Measurements from ENCODE around the gene CNTNAP2.

The CNTNAP2 gene

DNA sequence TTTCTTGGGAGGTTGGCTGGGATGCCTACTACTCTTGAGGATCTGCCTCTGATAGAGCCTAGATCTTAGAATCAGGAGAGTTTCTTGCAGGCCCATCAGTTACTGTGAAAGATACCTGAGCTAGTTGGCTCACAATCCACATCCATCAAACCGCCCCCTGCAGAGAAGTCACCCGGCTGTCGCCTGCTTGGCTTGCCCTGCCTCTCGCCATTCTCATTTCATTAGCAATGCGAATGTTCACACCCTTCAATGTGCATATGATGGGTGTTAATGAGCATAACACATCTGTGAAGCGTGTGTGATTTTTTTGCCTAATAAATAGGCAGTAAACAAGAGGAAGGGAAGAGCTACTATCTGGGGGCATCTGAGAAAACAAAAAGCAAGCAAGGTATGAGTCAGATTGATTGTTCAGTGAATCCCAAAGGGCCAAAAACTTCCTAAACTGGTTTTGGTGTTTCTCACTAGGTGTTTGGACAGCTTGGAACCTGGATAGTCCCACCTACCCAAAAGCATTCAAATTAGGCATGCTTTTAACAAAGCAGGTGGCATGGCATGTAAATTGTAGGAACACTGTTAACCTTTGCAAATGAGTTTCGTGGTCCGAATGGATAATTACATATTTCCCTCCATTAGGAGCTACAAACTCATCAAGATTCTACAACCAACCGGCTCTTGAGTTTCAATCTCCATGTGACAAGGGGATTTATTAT lies 2201.7 kb downstream of the CNTNAP2 start:
- TF ChIP-seq ZNF140 (tag by site-specific recombination; IDR thresholded peaks at IDR 0.05) (no peak), TRIM28 (IDR thresholded peaks at IDR 0.05; ENCODE audit: borderline replicate concordance, low read length) (peak; percentile 65; the same call in 1 of the 2 replicates), ZNF473 (tag by site-specific recombination; IDR thresholded peaks at IDR 0.05) (no peak), SP3 (tag by site-specific recombination; IDR thresholded peaks at IDR 0.05) (no peak), ZNF776 (tag by site-specific recombination; IDR thresholded peaks at IDR 0.05; ENCODE audit: borderline replicate concordance) (no peak), GLIS1 (tag by site-specific recombination; IDR thresholded peaks at IDR 0.05) (peak; percentile 49), ZNF423 (tag by site-specific recombination; IDR thresholded peaks at IDR 0.05) (no peak), KLF1 (tag by site-specific recombination; IDR thresholded peaks at IDR 0.05) (no peak)
- TF ChIP-seq, protein P1, sequence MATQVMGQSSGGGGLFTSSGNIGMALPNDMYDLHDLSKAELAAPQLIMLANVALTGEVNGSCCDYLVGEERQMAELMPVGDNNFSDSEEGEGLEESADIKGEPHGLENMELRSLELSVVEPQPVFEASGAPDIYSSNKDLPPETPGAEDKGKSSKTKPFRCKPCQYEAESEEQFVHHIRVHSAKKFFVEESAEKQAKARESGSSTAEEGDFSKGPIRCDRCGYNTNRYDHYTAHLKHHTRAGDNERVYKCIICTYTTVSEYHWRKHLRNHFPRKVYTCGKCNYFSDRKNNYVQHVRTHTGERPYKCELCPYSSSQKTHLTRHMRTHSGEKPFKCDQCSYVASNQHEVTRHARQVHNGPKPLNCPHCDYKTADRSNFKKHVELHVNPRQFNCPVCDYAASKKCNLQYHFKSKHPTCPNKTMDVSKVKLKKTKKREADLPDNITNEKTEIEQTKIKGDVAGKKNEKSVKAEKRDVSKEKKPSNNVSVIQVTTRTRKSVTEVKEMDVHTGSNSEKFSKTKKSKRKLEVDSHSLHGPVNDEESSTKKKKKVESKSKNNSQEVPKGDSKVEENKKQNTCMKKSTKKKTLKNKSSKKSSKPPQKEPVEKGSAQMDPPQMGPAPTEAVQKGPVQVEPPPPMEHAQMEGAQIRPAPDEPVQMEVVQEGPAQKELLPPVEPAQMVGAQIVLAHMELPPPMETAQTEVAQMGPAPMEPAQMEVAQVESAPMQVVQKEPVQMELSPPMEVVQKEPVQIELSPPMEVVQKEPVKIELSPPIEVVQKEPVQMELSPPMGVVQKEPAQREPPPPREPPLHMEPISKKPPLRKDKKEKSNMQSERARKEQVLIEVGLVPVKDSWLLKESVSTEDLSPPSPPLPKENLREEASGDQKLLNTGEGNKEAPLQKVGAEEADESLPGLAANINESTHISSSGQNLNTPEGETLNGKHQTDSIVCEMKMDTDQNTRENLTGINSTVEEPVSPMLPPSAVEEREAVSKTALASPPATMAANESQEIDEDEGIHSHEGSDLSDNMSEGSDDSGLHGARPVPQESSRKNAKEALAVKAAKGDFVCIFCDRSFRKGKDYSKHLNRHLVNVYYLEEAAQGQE (tag by site-specific recombination; IDR thresholded peaks at IDR 0.05) = no peak
- Histone ChIP-seq H3K9me3 (ENCODE audit: control insufficient read depth, insufficient read depth, low read depth, low read length) (no peaks in the 10 kb centered on the region), H3K36me3 (ENCODE audit: control insufficient read depth in 2 of 2, insufficient read depth in 1 of 2, low read length in 2 of 2) (no peaks in the 10 kb centered on the region), H3K4me1 (ENCODE audit: control insufficient read depth, insufficient read depth, low read length) (peaks cover 5% of the 10 kb centered on the region; the same call in 1 of the 2 replicates), H3K4me3 (ENCODE audit: low read depth, low read length) (no peak overlapping the region), H3K27ac (ENCODE audit: extremely low read depth, low read depth, low read length) (no peak overlapping the region)
- ChIA-PET POLR2A (no interaction called here), CTCF (interaction anchor here (1.6 kb wide), 1 partner anchor 56 kb away, joined by 3 read pairs; no protein-coding TSS in a partner anchor)

DNA sequence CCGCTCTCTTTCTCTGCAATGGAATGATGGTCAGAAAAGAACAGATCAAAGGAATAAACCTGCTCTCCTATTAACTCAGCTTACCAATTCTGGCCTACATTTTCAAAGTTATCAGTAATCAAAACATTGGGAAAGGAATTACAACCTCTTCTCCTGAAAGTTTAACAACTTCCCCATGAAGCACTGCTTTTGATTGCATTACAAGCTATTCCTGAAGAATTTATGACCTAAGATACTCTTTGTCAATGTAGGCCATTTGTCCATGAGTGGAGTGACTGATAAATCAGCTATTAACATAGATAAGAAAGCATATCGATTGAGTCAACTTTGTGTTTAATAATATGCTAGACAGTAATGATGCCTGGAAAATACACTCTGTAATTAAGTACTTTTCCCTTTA lies 2202.2 kb downstream of the CNTNAP2 start:
- Histone ChIP-seq H3K36me3 (ENCODE audit: control insufficient read depth in 2 of 2, insufficient read depth in 1 of 2, low read length in 2 of 2) (no peaks in the 10 kb centered on the region), H3K27ac (ENCODE audit: extremely low read depth, low read depth, low read length) (no peak overlapping the region), H3K4me1 (ENCODE audit: control insufficient read depth, insufficient read depth, low read length) (peaks cover 5% of the 10 kb centered on the region; the same call in 1 of the 2 replicates), H3K9me3 (ENCODE audit: control insufficient read depth, insufficient read depth, low read depth, low read length) (no peaks in the 10 kb centered on the region), H3K4me3 (ENCODE audit: low read depth, low read length) (no peak overlapping the region)
- POLR2A ChIA-PET = no interaction called here
- TF ChIP-seq TCF7L2 (IDR thresholded peaks at IDR 0.05; ENCODE audit: borderline replicate concordance, low read depth, low read length) (peak; percentile 97), FEZF1 (tag by site-specific recombination; IDR thresholded peaks at IDR 0.05) (peak; percentile 70), ZNF544 (tag by site-specific recombination; IDR thresholded peaks at IDR 0.05) (no peak), ZNF843 (tag by site-specific recombination; IDR thresholded peaks at IDR 0.05) (peak; percentile 42; the same call in 1 of the 2 replicates)
- CTCF ChIA-PET = interaction anchor here (1.6 kb wide), 1 partner anchor 57 kb away, joined by 3 read pairs; no protein-coding TSS in a partner anchor

DNA sequence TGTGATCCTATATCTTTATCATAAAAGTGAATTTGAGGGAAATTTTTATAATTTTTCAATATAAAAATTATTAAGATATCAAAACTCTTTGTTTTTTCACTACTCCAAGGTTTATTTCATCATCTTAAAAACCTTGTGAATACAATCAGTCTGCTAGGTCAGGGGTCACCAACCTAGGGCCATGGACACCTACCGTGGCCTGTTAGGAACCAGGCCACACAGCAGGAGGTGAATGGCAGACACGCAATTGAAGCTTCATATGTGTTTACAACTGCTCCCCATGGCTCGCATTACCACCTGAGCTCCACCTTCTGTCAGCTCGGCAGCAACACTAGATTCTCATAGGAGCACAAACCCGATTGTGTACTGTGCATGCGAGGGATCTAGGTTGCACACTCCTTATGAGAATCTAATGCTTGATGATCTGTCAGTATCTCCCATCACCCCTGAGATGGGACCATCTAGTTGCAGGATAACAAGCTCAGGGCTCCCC lies 2202.8 kb downstream of the CNTNAP2 start:
- CTCF ChIA-PET = interaction anchor here (1.0 kb wide), 1 partner anchor 25 kb away, joined by 3 read pairs; no protein-coding TSS in a partner anchor
- H3K4me1 ChIP-seq (ENCODE audit: control insufficient read depth, insufficient read depth, low read length) = peaks cover 5% of the 10 kb centered on the region; the same call in 1 of the 2 replicates
- H3K9me3 ChIP-seq (ENCODE audit: control insufficient read depth, insufficient read depth, low read depth, low read length) = no peaks in the 10 kb centered on the region
- POLR2A ChIA-PET = no interaction called here
- no peaks in the 10 kb centered on the region for H3K36me3 ChIP-seq (ENCODE audit: control insufficient read depth in 2 of 2, insufficient read depth in 1 of 2, low read length in 2 of 2)
- H3K4me3 ChIP-seq (ENCODE audit: low read depth, low read length) = no peak overlapping the region
- no peak overlapping the region for H3K27ac ChIP-seq (ENCODE audit: extremely low read depth, low read depth, low read length)
- TF ChIP-seq ZFHX2 (tag by site-specific recombination; conservative IDR thresholded peaks at IDR 0.05) (no peak), ZNF610 (tag by site-specific recombination; IDR thresholded peaks at IDR 0.05; ENCODE audit: borderline replicate concordance) (peak; percentile 99), SP3 (tag by site-specific recombination; IDR thresholded peaks at IDR 0.05) (no peak), TCF7L2 (IDR thresholded peaks at IDR 0.05; ENCODE audit: borderline replicate concordance, low read depth, low read length) (no peak)
